Endodermal cell (in vitro differentiated cells): Measurements from ENCODE around the gene FAM193A. TPM values are rescaled to one million over a fixed set of nuclear protein-coding genes. Genes with fewer than 3 reads are reported as not detected.

Experiments
- DNase-seq: peaks from one replicate; pipeline ENCODE4 v3.0.0-alpha.2; 2017
- H3K27ac ChIP-seq: 2 replicates; pipeline ENCODE4 v1.5.1; 2013; ENCODE audit warnings: mild to moderate bottlenecking, low read depth, low read length, moderate library complexity
- H3K27me3 ChIP-seq: 2 replicates; pipeline ENCODE4 v1.6.1; 2013; ENCODE audit warnings: mild to moderate bottlenecking, low read length, moderate library complexity; ENCODE audit not compliant: insufficient read depth, control insufficient read depth, poor library complexity, severe bottlenecking
- H3K36me3 ChIP-seq: 2 replicates; pipeline ENCODE4 v1.7.0; 2013; ENCODE audit warnings: mild to moderate bottlenecking, low read length, moderate library complexity; ENCODE audit not compliant: control insufficient read depth, insufficient read depth
- H3K4me1 ChIP-seq: one replicate; pipeline ENCODE4 v1.7.0; 2013; ENCODE audit warnings: low read length; ENCODE audit not compliant: control insufficient read depth, insufficient read depth
- H3K4me3 ChIP-seq: 2 replicates; pipeline ENCODE4 v1.5.1; 2013; ENCODE audit warnings: mild to moderate bottlenecking, low read length, moderate library complexity
- H3K9ac ChIP-seq: 2 replicates; pipeline ENCODE4 v1.6.1; 2013; ENCODE audit warnings: mild to moderate bottlenecking, low read length, moderate library complexity; ENCODE audit not compliant: poor library complexity, severe bottlenecking; ENCODE audit errors: extremely low read depth
- H3K9me3 ChIP-seq: 2 replicates; pipeline ENCODE4 v1.6.1; 2013; ENCODE audit warnings: mild to moderate bottlenecking, low read length, moderate library complexity; ENCODE audit not compliant: control insufficient read depth
- H3K27ac Mint-ChIP-seq: 2 replicates; pipeline ENCODE4 v1.8.0; 2020; ENCODE audit warnings: mixed read lengths
- H3K27me3 Mint-ChIP-seq: 2 replicates; pipeline ENCODE4 v1.8.0; 2021; ENCODE audit warnings: mild to moderate bottlenecking, mixed read lengths; ENCODE audit not compliant: insufficient read depth
- H3K36me3 Mint-ChIP-seq: 2 replicates; pipeline ENCODE4 v1.8.0; 2020; ENCODE audit warnings: low read depth, mixed read lengths
- H3K4me1 Mint-ChIP-seq: 2 replicates; pipeline ENCODE4 v1.8.0; 2020; ENCODE audit warnings: mixed read lengths
- H3K4me3 Mint-ChIP-seq: 2 replicates; pipeline ENCODE4 v1.8.0; 2020; ENCODE audit warnings: mild to moderate bottlenecking, moderate library complexity, mixed read lengths
- H3K9me3 Mint-ChIP-seq: 2 replicates; pipeline ENCODE4 v1.8.0; 2020; ENCODE audit warnings: mild to moderate bottlenecking, mixed read lengths
- WGBS, 2 experiments: methylation state at CpG; one replicate each; pipeline versions ENCODE4 v1.1.5 to v1.1.7; 2013; ENCODE audit warnings: missing lambda C conversion rate in 2 of 2, mixed read lengths in 1 of 2; ENCODE audit not compliant: insufficient coverage in 1 of 2, insufficient read length in 1 of 2; 5-methylcytosine and 5-hydroxymethylcytosine counted together
- total RNA-seq, 2 donors: library from RNA; stranded (reverse); fragmentation: NEBNext Ultra II Directional in 1 of 2; extraction: Animal tissue kit (Norgen Biotek cat#: 25700) in 1 of 2; gene quantifications; 2 replicates in 1 of 2; 3 replicates in 1 of 2; pipeline ENCODE4 v1.2.1, GENCODE V29; 2021
- TF ChIP-seq, protein P1 (sequence below): fragments of 200-600 bp; sonication (generic); conservative IDR thresholded peaks from 2 replicates; pipeline ENCODE4 v1.5.0; 2021; ENCODE audit warnings: antibody characterized with exemption, mild to moderate bottlenecking

The FAM193A gene
- total RNA-seq, 2 donors from 2014 or later = 32.1 to 39.0 TPM

DNA sequence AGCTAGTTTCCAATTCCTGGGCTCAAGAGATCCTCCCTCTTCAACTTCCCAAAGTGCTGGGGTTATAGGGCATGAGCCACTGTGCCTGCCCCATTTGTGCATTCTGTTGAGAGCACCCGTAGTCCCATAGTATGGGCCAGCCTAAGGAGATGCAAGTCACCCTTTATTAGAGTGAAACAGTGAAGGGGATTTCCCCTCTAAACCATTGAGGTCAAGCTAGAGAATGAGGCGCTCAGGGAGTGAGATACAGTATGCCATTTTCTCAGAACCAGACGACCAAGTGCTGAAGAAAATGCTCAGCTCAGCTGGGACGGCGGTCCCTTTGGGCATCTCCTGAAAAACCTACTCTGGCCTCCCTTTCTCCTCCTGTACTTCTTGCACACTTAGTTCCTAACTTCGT lies 48.8 kb upstream of the FAM193A start:
- Histone ChIP-seq H3K27me3 (no peaks in the 10 kb centered on the region), H3K27ac (no peak overlapping the region), H3K9ac (no peak overlapping the region), H3K4me3 (no peak overlapping the region), H3K9me3 (no peaks in the 10 kb centered on the region), H3K36me3 (peaks cover 41% of the 10 kb centered on the region), H3K4me1 (no peaks in the 10 kb centered on the region)
- WGBS, 2 experiments = 94 to 95% methylated on average over 6 of the region's 6 CpGs
- no peaks in the 10 kb centered on the region for H3K27me3 Mint-ChIP-seq
- H3K4me3 Mint-ChIP-seq = no peak overlapping the region
- H3K9me3 Mint-ChIP-seq = no peaks in the 10 kb centered on the region
- no peak overlapping the region for H3K27ac Mint-ChIP-seq
- TF ChIP-seq, protein P1, sequence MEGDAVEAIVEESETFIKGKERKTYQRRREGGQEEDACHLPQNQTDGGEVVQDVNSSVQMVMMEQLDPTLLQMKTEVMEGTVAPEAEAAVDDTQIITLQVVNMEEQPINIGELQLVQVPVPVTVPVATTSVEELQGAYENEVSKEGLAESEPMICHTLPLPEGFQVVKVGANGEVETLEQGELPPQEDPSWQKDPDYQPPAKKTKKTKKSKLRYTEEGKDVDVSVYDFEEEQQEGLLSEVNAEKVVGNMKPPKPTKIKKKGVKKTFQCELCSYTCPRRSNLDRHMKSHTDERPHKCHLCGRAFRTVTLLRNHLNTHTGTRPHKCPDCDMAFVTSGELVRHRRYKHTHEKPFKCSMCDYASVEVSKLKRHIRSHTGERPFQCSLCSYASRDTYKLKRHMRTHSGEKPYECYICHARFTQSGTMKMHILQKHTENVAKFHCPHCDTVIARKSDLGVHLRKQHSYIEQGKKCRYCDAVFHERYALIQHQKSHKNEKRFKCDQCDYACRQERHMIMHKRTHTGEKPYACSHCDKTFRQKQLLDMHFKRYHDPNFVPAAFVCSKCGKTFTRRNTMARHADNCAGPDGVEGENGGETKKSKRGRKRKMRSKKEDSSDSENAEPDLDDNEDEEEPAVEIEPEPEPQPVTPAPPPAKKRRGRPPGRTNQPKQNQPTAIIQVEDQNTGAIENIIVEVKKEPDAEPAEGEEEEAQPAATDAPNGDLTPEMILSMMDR = no peak
- peaks cover 39% of the 10 kb centered on the region for H3K4me1 Mint-ChIP-seq
- peaks cover 35% of the 10 kb centered on the region for H3K36me3 Mint-ChIP-seq
- no peak for DNase-seq

DNA sequence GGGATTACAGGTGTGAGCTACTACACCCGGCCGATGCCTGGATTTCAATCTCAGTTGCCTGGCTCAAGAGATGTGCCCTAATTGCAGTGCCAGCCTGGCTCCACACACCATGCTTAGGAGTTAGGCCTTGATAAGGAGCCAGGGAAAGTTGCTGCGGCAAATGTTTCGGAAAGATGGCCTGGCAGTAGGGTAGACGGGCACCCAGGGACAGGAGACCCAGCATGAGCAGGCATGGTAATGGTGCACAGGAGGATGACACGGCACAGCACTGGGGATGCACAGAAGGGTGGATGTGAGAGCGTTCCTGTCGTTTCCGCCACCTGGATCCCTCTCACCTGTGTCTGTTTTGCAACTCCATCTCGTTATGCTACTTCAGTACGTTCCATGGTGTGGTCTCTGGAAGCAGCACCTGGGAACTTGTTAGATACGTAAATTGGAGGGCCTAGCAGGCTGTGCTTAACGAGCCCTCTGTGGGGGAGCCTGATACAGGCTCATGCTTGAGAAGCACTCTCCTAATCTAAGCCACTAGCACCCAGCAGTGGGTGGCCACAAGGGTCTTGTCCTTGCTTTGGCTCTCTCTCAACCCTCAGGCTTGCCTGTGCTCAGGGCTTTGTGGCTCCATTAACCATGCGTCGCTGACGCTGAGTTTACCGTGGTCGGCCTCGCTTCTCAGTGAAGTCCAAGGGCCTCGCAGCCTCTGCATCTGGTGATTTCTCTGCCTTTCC lies 47.2 kb upstream of the FAM193A start:
- peak; percentile 70 for DNase-seq

DNA sequence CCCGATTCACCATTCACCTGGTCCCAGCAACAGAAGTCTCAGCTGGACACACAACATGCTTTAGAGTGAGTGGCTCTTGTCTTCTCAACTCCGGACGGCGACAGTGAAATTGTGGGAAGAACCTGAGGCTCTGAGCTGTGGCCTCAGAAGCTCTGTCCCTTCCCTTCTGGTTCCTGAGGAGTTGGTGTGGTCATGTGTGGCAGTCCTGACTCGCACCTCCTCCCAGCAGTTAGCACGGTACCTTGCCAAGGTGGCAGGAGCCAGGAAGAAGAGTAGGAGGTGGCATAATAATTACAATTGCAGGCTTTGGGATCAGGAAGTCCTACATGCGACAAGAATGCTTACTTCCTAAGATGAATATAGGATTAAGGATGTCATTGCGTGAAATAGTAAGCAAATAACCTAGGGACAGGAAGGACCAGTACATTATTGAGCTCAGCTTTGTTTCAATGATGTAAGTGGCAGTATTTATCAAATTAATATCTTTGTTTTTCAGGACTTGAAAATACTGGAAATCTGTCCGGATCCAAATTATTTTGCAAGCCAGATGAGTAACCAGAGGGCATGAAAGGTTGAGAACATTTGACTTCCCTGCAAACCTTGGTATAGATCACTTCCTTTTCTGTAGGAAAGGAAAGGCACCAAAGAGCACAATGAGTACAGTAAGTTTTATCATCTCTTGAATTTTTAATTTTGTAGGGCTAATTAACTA lies 46.5 kb upstream of the FAM193A start:
- H3K9ac ChIP-seq = no peak overlapping the region
- no peaks in the 10 kb centered on the region for H3K27me3 ChIP-seq
- DNase-seq = no peak
- 96 to 98% methylated on average over 9 of the region's 9 CpGs for WGBS, 2 experiments
- TF ChIP-seq, protein P1 = no peak
- H3K9me3 Mint-ChIP-seq = no peaks in the 10 kb centered on the region
- H3K4me3 Mint-ChIP-seq = no peak overlapping the region
- H3K27me3 Mint-ChIP-seq = no peaks in the 10 kb centered on the region
- H3K36me3 Mint-ChIP-seq = peaks cover 46% of the 10 kb centered on the region
- H3K4me3 ChIP-seq = no peak overlapping the region
- peaks cover 58% of the 10 kb centered on the region for H3K36me3 ChIP-seq
- H3K4me1 Mint-ChIP-seq = peaks cover 27% of the 10 kb centered on the region
- no peak overlapping the region for H3K27ac ChIP-seq
- peaks cover under 1% of the 10 kb centered on the region for H3K4me1 ChIP-seq
- H3K9me3 ChIP-seq = no peaks in the 10 kb centered on the region
- peak overlapping the region; percentile 60 for H3K27ac Mint-ChIP-seq

More for the DNA sequence above, 47.2 kb upstream of the FAM193A start:
- 90 to 95% methylated on average over 20 of the region's 20 CpGs for WGBS, 2 experiments
- H3K9me3 ChIP-seq = no peaks in the 10 kb centered on the region
- Mint-ChIP-seq H3K27me3 (no peaks in the 10 kb centered on the region), H3K4me3 (no peak overlapping the region), H3K9me3 (no peaks in the 10 kb centered on the region), H3K36me3 (peaks cover 46% of the 10 kb centered on the region), H3K27ac (peak overlapping the region; percentile 65), H3K4me1 (peaks cover 34% of the 10 kb centered on the region)
- no peak overlapping the region for H3K4me3 ChIP-seq
- TF ChIP-seq, protein P1 = no peak
- peaks cover 52% of the 10 kb centered on the region for H3K36me3 ChIP-seq
- no peaks in the 10 kb centered on the region for H3K27me3 ChIP-seq
- H3K27ac ChIP-seq = no peak overlapping the region
- no peaks in the 10 kb centered on the region for H3K4me1 ChIP-seq
- H3K9ac ChIP-seq = no peak overlapping the region
